ENCODE measurements around the gene MARCHF5. TPM values are rescaled to one million over a fixed set of nuclear protein-coding genes. Genes with fewer than 3 reads are reported as not detected.

The MARCHF5 gene
- total RNA-seq, 1 donor from 2014 or later, result 28.0 TPM

DNA sequence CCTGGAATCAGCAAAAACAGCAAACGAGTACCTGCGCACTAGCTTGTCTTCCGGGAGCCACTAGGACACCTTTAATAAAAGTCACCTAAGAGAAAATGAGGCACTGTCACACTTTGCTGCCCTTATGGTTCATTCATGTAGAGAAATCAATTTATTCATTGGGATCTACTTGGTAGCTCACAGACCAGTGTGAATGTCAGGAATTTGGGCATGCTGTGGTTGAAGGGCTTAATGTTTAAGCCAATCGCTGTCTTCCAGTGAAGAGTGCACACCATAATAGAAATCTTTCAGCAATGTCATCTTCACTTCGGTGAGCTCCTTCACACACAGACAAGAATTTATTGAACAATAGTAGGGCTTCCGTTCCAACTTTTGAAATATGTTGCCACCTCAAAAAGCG is 65.1 kb downstream of the MARCHF5 start:
- DNase-seq, result no peak
- ATAC-seq, result no peak
- H3K36me3 ChIP-seq, result peaks cover 6% of the 10 kb centered on the region
- TF ChIP-seq, protein P1, sequence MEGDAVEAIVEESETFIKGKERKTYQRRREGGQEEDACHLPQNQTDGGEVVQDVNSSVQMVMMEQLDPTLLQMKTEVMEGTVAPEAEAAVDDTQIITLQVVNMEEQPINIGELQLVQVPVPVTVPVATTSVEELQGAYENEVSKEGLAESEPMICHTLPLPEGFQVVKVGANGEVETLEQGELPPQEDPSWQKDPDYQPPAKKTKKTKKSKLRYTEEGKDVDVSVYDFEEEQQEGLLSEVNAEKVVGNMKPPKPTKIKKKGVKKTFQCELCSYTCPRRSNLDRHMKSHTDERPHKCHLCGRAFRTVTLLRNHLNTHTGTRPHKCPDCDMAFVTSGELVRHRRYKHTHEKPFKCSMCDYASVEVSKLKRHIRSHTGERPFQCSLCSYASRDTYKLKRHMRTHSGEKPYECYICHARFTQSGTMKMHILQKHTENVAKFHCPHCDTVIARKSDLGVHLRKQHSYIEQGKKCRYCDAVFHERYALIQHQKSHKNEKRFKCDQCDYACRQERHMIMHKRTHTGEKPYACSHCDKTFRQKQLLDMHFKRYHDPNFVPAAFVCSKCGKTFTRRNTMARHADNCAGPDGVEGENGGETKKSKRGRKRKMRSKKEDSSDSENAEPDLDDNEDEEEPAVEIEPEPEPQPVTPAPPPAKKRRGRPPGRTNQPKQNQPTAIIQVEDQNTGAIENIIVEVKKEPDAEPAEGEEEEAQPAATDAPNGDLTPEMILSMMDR (IDR thresholded peaks at IDR 0.05), result no peak
- intact Hi-C loops (cut with DNase I), result no loop called here
- no peak overlapping the region for H3K4me3 ChIP-seq
- no peak overlapping the region for H3K27ac ChIP-seq
- no peaks in the 10 kb centered on the region for H3K9me3 ChIP-seq
- H3K4me1 ChIP-seq, result no peaks in the 10 kb centered on the region
- no peaks in the 10 kb centered on the region for H3K27me3 ChIP-seq

DNA sequence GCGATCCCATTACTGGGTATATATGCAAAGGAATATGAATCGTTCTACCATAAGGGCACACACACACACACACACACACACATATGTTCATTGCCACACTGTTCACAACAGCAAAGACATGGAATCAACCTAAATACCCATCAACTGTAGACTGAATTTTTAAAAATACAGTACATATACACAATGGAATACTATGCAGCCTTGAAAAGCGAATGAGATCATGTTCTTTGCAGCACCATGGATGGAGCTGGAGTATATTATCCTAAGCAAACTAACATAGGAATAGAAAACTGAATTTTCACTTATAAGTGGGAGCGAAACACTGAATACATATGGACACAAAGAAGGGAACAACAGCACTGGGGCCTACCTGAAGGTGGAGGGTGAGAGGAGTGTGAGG is 72.5 kb downstream of the MARCHF5 start:
- Histone ChIP-seq H3K27ac (no peak overlapping the region), H3K27me3 (no peaks in the 10 kb centered on the region), H3K36me3 (no peaks in the 10 kb centered on the region), H3K4me3 (no peak overlapping the region), H3K4me1 (no peaks in the 10 kb centered on the region), H3K9me3 (no peaks in the 10 kb centered on the region)
- no peak for DNase-seq
- intact Hi-C loops (cut with DNase I), result no loop called here
- TF ChIP-seq, protein P1 (IDR thresholded peaks at IDR 0.05), result no peak
- no peak for ATAC-seq

DNA sequence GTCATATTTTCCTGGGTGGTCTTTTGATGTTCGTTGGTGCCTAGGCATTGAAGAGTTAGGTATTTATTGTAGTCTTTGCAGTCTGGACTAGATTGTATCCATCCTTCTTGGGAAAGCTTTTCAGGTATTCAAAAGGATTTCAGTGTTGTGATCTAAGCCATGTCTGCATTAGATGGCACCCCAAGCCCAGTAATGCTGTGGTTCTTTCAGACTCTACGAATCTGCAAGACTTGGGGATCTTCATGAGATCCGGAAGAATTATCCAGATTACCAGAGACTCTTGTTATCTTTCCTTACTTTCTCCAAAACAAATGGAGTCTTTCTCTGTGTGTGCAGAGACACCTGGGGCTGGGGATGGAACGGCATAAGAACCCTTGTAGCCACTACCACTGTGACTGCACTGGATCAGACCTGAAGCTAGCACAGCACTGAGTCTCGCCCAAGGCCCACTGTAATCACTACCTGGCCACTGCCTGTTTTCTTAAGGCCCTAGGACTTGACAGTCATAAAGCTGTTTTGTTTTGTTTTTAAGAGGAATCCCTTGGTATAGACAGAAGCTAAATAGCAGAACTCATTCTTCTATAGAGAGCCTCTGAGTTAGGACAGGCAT is 75.5 kb downstream of the MARCHF5 start:
- intact Hi-C loops (cut with DNase I), result no loop called here
- Histone ChIP-seq H3K4me3 (no peak overlapping the region), H3K36me3 (no peaks in the 10 kb centered on the region), H3K9me3 (no peaks in the 10 kb centered on the region), H3K27ac (no peak overlapping the region), H3K4me1 (no peaks in the 10 kb centered on the region), H3K27me3 (no peaks in the 10 kb centered on the region)
- DNase-seq, result no peak
- no peak for ATAC-seq
- TF ChIP-seq, protein P1 (IDR thresholded peaks at IDR 0.05), result no peak

DNA sequence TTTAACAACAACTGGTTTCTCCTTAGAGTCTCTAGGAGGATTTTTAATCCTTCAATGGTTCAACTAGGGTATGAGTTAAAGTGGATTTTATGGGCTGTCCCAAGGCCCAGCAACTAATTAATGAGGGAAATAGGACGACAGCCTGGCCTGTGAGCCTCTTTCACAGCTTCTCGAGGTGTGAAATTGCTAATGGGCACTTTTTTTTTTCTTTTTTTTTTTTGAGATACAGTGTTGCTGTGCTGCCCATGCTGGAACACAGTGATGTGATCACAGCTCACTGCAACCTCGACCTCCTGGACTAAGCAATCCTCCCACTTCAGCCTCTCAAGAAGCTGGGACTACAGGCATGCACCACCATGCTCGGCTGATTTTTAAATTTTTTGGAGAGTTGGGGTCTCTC is 87.0 kb downstream of the MARCHF5 start:
- Histone ChIP-seq H3K27ac (no peak overlapping the region), H3K4me3 (no peak overlapping the region), H3K9me3 (no peaks in the 10 kb centered on the region), H3K27me3 (no peaks in the 10 kb centered on the region), H3K36me3 (no peaks in the 10 kb centered on the region), H3K4me1 (no peaks in the 10 kb centered on the region)
- DNase-seq (no peak), ATAC-seq (no peak)
- intact Hi-C loops (cut with DNase I), result no loop called here
- TF ChIP-seq, protein P1 (IDR thresholded peaks at IDR 0.05), result no peak

DNA sequence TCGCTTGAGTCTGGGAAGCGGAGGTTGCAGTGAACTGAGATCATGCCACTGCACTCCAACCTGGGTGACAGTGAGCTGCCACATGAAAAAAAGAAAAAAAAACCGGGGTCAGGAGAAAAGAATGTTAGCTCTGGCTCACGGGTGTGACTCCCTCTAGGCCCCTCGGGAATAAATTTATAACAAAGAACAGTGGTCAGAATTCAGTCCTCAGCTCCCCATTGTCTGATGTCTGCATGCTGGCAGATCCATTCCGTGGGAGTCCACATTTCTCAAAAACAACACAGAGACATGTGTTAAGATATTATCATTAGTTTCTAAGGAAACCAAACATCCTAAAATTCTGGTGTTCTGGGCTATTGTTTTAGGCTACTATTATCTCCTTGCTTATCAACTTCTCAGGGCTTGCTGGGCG is 90.6 kb downstream of the MARCHF5 start:
- Histone ChIP-seq H3K27me3 (no peaks in the 10 kb centered on the region), H3K27ac (no peak overlapping the region), H3K4me3 (no peak overlapping the region), H3K9me3 (no peaks in the 10 kb centered on the region), H3K36me3 (no peaks in the 10 kb centered on the region), H3K4me1 (no peaks in the 10 kb centered on the region)
- intact Hi-C loops (cut with DNase I), result no loop called here
- TF ChIP-seq, protein P1 (IDR thresholded peaks at IDR 0.05), result no peak
- DNase-seq, result no peak
- ATAC-seq, result no peak

DNA sequence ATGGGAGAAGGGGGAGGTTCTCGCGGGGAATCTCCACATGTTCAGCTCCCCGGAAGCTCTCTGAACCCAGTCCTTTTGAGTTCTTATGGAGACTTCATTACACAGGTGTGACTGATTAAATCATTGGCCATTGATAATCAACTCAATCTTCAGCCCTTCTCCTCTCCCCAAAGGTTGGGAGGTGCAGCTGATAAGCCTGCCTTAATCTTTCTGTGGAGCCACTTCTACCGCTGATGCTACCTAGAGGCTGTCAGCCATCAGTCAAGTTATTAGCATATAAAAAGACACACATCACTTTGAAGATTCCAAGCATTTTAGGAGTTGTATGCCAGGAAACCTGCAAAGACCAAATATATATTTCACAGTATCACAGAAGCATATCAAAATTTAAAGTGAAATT is 91.7 kb downstream of the MARCHF5 start:
- Histone ChIP-seq H3K9me3 (no peaks in the 10 kb centered on the region), H3K36me3 (no peaks in the 10 kb centered on the region), H3K27me3 (no peaks in the 10 kb centered on the region), H3K4me3 (no peak overlapping the region), H3K4me1 (no peaks in the 10 kb centered on the region), H3K27ac (no peak overlapping the region)
- intact Hi-C loops (cut with DNase I), result no loop called here
- TF ChIP-seq, protein P1 (IDR thresholded peaks at IDR 0.05), result no peak
- no peak for ATAC-seq
- DNase-seq, result no peak
